Prostate gland (tissue), 2 donors: ENCODE results near the gene TSTD1.

Source experiments
- CTCF ChIP-seq, 4 experiments: fragments of 200-600 bp in 2 of 4; fragments of 450-650 bp in 2 of 4; sonication (generic) in 2 of 4; IDR thresholded peaks; 1 replicate in 3 of 4; 2 replicates in 1 of 4; pipeline ENCODE4 v1.5.1; 2016 to 2019; ENCODE audit warnings: antibody characterized with exemption in 4 of 4, mild to moderate bottlenecking in 2 of 4, moderate library complexity in 2 of 4
- POLR2AphosphoS5 ChIP-seq: sonication (generic); formaldehyde crosslinking; IDR thresholded peaks from one replicate; pipeline ENCODE4 v1.6.1; 2017; ENCODE audit warnings: antibody characterized with exemption

- no peak for TF ChIP-seq POLR2AphosphoS5
- TF ChIP-seq CTCF (IDR thresholded peaks at IDR 0.05): peak in 3 of 4 experiments; percentile 29 to 65 (median 59)
These were observed 33.2 kb upstream of the TSTD1 start for GRCh38 chr1:161071886-161072371.
